ENCODE data around the gene DAND5.
"Not testable (repeated sequence)": the region's sequence is repeated elsewhere in the genome, so short reads cannot be mapped to it uniquely, and the experiment has no call there.

Gene DAND5

DNA sequence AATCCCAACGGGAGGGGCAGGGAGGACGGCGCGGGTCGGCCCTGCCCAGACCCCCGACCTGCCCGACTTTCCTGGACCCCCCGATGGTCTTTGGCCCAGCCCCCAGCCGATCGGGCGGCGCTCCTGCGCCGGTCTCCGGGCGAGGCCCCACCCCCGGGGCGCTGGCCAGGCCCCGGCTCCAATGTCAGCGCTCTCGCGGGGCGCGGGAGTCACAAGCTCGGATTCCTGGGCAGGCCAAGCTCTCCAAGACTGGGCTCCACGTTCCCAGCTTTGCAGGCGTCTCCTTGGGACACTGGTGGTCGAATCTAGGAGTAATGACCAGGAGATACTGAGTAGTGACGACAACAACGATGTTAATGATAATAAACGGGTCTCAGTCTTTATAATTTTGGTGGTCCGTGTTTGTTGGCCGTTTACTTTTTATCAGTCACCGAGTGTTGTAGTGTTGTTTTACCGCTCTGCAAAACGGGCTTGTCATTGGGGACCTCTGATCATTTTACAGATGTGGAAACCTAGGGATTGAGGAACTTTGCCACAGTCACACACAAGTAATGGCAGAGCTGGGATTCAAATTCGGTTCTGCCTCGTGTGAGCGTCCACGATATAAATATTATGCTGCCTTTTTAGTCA is 23.2 kb upstream of the DAND5 start:
- DNase-seq: peak; percentile 78

DNA sequence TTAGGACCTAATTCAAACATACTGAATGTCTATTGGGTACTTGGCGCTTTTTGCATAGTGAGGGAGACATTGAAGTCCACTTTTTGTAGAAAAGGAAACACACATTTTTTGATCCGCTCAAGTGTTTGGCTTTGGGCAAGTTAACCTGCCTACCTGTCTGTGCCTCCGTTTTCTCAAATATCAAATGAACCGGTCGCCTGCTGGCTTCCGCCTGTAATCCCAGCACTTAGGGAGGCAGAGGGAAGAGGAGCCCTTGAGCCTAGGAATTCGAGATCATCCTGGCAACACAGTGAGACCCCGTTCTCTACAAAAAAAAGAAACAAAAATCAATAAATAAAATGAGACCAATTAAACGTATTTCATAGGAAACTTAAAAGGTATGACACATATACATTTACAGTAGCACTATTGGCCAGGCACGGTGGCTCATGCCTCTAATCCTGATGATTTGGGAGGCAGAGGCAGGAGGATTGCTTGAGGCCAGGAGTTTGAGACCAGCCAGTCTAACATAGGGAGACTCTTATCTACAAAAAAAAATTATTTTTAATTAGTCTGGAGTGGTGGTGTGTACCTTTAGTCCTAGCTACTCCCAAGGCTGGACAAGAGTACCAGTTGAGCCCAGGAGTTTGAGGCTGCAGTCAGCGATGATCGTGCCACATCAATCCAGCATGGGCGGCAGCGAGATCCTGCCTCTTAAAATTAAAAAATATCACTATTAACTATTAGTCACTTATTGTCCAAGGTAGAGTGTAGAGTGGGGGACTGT is 22.5 kb upstream of the DAND5 start:
- DNase-seq: no peak

DNA sequence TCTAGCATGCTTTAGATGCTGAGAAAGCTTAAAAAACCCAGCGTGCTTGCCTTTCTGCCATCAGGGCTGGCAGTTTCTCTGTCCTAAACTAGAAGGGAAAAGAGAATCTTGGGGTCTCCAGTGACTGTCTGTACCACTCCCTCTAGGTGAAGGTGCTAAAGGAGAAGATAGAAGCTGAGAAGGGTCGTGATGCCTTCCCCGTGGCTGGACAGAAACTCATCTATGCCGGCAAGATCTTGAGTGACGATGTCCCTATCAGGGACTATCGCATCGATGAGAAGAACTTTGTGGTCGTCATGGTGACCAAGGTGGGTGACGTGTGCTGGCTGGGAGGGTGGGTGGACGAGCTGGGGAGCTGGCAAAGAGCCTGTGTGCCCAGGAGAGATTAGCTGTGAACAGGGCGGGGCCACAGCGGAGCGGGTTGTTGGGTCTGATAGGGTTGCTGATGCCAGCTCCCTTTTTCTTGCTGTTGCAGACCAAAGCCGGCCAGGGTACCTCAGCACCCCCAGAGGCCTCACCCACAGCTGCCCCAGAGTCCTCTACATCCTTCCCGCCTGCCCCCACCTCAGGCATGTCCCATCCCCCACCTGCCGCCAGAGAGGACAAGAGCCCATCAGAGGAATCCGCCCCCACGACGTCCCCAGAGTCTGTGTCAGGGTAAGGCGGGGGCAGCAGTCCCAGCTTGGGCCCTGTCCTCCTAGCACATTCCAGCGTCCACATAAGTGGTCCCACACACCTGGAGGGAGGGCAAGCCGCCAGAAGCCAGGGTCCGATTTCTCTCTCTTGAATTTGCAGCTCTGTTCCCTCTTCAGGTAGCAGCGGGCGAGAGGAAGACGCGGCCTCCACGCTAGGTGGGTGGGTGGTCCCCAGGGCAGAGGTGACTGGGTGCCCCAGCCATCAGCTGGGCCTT is 21.4 kb upstream of the DAND5 start:
- DNase-seq: no peak

DNA sequence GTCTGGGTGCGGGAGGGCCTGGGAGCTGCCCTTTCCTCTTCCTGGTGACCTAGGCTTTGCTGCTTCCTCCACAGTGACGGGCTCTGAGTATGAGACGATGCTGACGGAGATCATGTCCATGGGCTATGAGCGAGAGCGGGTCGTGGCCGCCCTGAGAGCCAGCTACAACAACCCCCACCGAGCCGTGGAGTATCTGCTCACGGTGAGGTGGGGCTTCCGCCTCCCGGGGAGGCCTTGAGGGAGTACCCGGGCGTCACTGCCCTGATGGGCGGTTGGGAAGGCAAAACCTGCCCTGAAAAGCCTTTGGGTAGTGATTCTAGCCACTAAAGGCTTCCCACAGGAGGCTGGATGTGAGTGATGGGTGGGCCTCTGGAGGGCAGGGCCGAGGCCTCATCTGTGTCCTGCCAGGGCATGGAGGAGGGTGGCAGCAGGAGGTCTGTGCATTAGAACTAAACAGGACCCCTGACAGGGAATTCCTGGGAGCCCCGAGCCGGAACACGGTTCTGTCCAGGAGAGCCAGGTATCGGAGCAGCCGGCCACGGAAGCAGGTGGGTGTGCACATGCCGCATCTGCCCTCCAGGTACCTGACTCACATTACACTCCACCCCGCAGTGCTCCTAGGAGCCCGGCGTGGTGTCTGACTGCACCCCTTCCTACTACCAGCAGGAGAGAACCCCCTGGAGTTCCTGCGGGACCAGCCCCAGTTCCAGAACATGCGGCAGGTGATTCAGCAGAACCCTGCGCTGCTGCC is 20.6 kb upstream of the DAND5 start:
- DNase-seq: no peak

DNA sequence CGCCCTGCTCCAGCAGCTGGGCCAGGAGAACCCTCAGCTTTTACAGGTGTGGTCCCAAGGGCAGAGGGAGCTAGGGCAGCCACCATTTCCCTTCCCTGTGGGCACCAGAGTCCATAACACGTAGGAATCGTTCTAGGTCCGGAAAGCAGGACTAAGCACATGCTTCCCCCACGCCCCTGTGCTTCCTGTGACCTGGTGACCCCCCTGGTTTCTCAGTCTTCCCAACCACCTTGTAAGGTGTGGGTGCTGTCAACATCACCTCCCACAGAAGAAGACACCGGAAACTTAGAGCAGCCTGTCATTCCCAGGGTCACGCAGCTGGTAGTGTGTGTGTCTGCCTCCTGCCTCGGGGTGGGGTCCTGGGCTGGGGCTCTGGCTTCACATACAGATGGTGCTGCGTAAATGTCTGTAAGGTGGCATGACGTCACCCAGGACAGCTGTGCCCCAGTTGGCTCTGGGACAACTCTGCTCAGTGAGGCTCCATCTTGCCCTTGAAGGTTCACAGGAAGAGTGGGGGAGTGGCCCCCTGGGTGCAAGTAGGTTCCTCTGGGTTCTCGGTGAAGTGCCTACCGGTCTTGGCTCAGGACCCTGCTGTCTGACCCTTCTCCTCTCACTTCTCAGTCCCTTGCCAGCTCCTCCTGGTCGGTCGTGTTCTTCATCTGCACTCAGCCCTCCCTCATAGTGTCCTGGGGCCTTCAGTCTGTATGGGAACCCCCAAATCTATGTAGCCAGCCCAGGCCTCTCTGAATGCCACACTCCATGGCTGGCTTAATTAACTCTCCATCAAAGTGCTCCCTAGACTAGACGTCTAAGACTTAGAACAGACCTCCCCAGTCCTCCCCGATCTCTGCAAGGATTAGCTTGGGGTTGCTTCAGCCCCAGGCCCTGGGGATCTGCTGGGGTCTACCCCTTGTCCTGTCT is 19.8 kb upstream of the DAND5 start:
- no peak for DNase-seq

DNA sequence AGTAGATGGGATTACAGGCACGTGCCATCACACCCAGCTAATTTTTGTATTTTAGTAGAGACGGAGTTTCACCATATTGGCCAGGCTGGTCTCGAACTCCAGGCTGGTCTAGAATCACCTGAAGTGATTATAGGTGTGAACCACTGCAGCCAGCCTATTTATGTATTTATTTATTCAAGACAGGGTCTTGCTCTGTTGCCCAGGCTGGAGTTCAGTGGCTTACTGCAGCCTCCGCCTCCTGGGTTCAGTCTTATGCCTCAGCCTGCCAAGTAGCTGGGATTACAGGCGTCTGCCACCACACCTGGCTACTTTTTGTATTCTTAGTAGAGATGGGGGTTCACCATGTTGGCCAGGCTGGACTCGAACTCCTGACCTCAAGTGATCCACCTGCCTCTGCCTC is 17.3 kb upstream of the DAND5 start:
- DNase-seq: not testable (repeated sequence)

DNA sequence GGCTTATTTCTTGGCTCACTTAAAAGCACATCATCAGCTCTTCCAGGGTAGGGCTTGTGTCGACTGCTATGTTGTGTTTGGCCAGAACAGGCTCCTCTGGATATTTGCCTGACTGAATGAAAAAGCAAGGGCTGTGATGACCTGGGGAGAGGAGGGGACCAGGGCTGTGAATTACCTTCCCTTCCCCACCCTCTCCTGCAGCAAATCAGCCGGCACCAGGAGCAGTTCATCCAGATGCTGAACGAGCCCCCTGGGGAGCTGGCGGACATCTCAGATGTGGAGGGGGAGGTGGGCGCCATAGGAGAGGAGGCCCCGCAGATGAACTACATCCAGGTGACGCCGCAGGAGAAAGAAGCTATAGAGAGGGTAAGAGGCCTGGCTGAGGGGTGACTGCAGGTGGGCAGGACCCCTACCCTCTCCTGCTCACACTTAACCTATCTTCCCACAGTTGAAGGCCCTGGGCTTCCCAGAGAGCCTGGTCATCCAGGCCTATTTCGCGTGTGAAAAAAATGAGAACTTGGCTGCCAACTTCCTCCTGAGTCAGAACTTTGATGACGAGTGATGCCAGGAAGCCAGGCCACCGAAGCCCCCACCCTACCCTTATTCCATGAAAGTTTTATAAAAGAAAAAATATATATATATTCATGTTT is 16.8 kb upstream of the DAND5 start:
- DNase-seq: no peak

DNA sequence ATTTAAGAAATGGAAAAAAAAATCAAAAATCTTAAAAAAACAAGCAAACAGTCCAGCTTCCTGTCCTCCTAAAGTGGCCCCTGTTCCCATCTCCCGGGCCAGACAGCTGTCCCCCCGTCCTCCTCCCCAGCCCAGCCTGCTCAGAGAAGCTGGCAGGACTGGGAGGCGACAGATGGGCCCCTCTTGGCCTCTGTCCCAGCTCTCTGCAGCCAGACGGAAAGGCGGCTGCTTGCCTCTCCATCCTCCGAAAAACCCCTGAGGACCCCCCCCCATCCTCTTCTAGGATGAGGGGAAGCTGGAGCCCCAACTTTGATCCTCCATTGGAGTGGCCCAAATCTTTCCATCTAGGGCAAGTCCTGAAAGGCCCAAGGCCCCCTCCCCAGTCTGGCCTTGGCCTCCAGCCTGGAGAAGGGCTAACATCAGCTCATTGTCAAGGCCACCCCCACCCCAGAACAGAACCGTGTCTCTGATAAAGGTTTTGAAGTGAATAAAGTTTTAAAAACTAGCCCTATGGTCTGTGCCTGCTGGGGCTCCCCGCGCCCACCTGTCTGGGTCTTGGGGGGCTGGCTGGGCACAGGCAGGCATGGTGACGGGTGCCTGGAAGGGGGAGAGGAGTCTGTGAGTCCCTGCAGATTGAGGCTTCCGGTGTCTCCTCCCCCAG is 16.1 kb upstream of the DAND5 start:
- DNase-seq: no peak

DNA sequence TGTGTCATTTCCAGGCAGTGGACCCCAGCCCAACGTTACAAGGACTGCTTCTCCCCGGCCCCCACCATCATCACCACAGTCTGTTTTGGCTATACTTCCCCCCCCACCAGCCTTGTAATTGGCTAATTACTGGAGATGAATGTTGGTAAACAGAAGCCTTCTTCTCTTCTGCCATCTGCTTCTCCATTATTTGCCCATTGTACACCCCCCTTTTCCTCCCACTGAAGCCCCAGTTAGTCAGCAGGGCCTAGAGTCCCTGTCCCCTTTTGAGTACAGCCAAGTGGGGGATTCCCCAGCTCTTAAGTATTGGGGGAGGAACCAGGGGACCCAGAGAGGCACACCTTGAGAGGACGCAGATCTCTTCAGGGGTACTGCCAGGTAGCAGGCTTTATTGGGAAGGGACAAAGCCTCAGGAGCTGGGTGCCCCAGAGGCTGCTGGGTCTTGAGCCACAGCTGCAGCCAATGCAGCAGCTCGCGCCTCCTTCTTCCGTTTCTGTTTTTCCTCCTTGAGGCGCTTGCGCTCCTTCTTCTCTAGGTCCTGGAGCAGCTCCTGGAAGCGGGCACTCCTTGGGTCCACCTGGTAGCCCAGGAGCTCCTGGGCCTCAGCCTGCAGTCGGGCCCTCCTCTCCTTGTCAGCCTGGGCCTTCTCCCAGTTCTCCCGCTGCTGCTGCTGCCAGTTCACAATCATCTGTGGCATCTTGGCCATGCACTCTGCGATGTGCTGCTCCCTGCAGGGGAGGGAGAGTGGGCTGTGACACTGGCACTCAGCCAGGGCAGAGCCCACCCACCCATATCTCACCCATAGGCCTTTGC is 15.4 kb upstream of the DAND5 start:
- DNase-seq: no peak

DNA sequence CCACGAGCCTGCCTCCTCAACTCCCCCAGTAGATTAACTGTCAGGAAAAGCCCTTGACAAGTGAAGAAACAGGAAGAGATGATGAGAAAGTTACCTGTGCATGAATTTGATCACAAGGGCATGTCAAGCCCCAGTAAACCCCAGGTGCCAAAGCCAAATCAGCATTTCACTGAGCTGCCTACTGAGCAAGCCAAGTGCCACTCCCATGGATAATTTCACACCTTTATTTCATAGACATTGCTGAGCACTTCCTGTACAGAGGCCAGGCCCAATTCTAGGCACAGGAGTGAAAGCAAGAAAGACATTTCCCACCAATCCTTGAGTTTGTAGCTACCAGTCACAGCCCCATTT is 14.8 kb upstream of the DAND5 start:
- DNase-seq: no peak

DNA sequence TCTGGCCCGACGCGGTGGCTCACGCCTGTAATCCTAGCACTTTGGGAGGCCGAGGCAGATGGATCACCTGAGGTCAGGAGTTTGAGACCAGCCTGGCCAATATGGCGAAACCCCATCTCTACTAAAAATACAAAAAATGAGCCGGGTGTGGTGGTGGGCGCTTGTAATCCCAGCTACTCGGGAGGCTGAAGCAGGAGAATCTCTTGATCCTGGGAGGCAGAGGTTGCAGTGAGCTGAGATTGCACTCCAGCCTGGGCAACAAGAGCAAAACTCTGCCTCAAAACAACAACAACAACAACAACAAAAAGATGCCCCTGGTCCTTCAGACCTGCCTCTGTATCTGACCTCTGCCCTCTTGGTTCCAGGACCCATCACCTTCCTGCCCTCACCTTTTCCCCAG is 13.8 kb upstream of the DAND5 start:
- not testable (repeated sequence) for DNase-seq

DNA sequence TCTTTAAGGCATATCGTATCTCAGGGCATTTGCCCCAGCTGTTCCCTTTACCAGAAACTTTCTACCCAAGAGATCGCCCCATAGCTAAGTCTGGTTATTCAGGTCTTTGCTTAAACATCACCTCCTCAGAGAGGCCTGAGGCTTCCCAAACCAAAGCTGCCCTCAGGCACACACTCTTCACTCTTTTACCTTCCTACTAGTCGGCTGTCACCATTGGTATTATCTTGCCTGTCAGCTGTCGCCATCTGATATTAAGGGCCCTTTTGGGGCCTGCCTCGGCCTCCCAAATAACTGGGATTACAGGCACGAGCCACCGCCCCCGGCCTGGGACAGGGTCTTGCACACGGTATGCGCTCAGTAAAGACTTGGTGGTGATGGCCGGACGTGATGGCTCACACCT is 13.4 kb upstream of the DAND5 start:
- DNase-seq: no peak

DNA sequence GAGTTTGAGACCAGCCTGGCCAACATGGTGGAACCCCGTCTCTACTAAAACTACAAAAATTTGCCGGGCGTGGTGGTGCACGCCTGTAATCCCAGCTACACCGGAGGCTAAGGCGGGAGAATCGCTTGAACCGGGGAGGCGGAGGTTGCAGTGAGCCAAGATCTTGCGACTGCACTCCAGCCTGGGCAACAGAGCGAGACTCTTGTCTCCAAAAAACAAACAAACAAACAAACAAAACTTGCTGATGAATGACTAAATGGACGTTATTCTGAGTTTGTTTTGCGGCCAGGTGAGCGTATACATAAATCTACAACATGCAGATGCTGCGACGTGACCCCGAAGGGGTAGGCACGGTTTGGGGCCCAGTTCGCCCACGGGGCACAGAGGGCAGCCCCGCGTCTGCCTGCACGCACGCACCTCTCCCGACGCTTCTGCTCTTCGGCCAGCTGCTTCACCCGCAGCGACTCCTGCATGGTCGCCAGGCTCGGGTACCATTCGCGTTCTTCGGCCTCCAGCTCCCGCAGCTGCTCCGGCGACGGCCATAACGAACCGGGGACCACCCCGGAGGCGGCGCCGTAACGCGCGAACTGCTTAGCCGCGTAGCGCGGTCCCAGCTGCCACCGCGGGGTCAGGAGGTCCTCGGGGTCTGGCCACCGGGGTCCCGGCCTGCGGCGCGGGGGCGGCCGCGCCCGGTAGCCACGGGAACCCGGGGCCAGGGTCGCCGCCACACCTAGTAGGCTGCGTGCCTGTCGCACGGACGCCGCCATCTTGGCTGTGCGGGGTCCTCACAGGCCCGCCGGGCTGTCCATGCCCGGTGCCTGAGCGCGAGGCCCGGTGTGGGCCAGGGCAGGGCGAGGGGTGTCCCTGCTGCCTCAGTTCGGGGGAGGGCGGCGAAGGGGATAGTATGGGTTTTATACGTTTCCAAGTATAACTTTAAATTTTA is 12.7 kb upstream of the DAND5 start, which contains the start of gene GADD45GIP1:
TSS of gene GADD45GIP1 (minus strand) at position 778 of the 943 bp plus-strand sequence. CDS start at position 767, 11 bp downstream.
- DNase-seq: peak; percentile 93

DNA sequence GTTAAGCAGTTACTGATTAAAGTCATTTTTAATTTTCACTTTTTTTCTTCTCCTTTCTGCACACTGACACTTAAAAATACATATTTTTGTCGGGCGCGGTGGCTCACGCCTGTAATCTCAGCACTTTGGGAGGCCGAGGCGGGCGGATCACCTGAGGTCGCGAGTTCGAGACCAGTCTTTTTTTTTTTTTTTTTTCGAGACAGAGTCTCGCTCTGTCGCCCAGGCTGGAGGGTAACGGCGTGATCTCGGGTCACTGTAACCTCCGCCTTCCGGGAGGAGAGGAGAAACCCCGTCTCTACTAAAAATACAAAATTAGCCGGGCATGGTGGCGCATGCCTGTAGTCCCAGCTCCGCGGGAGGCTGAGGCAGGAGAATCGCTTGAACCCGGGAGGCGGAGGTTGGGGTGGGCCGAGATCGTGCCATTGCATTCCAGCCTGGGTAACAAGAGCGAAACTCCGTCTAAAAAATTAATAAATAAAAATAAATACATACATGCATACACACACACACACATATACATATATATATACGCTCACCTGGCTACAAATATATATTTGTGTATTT is 11.9 kb upstream of the DAND5 start:
- not testable (repeated sequence) for DNase-seq

DNA sequence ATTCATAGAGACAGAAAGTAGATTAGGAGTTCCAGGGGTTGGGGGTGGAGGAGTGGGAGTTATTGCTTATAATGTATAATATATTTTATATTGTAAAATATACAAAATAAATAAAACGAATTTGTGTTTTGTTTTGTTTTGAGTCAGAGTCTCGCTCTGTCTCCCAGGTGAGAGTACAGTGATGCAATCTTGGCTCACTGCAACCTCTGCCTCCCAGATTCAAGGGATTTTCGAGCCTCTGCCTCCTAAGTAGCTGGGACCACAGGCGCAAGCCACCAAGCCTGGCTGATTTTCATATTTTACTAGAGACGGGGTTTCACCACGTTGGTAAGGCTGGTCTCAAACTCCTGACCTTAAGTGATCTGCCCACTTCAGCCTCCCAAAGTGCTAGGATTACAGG is 9.9 kb upstream of the DAND5 start:
- DNase-seq: no peak

DNA sequence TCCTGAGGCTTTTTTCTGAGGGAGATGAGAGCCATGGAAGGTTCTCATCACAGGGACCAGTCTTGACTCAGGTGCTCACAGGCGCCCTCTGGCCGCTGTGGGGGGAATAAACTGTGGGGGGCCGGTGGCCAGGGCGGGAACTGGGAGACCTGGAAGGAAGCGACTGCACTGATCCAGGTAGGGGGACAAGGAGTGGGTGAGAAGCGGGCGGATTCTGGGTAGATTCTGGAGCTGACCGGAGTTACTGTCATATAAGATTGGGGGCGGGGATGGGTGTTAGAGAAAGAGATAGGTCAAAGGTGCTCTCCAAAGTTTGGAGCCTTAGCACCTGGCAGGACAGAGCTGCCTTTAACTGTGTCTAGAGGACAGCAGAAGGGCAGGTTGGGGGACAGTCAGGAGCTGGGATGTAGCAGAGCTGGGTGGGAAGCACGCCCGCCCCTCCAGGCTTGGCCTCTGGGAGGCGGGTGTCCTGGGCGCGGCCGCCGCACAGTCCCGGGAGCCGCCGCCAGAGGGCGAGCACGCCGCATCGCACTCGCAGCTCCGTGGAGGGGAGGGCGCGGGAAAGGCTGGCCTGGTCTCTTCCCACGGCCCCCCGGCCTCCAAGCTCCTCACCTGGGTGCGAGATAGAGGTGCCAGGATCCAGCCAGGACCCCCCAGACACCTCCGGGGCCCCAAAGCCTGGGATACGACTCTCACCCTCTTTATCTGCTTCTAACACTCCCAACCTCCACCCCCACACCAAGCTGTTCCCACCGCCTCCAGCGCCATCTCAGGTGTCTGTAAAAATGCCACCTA is 4.2 kb upstream of the DAND5 start:
- peak; percentile 90 for DNase-seq

DNA sequence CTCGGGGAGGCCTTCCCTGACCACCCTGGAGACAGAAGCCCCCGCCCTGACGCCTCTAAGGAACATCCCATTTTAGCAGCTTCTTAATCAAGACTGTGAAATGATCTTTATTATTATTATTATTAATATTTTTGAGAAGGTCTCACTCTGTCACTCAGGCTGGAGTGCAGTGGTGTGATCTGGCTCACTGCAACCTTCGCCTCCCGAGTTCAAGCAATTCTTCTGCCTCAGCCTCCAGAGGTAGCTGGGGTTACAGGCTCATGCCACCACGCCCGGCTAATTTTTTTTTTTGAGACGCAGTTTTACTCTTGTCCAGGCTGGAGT is 3.6 kb upstream of the DAND5 start:
- DNase-seq: no peak

DNA sequence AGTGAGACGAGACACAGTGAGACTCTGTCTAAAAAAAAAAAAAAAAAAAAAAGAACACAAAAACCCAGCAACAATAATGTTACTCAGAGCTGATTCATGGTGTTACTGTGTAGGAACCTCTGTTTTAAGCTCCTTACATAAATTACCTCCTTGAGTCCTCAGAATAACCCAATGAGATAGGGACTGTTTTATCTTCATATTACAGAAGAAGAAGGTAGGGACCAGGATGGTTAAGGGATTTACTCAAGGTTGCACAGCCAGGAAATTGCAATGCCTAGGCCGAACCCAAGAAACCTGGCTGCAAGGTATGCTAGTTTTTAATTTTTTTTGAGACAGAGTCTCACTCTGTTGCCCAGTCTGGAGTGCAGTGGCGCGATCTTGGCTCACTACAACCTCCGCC is 1.5 kb upstream of the DAND5 start:
- no peak for DNase-seq
